Right cardiac atrium (tissue), 5 donors: ENCODE results near the gene UQCC5. TPM values are rescaled to one million over a fixed set of nuclear protein-coding genes. Genes with fewer than 3 reads are reported as not detected.

ENCODE experiments used
- ATAC-seq, 2 donors: fragments of 200-7000 bp; cut with Tn5 transposase; one replicate each; pipeline versions ENCODE4 v1.8.0 to v1.9.1; 2020; ENCODE audit warnings: moderate library complexity in 2 of 2, mild to moderate bottlenecking in 1 of 2
- DNase-seq, 3 donors: peaks; one replicate each; pipeline ENCODE4 v3.0.0-alpha.2; 2020
- H3K27ac ChIP-seq: one replicate; pipeline ENCODE4 v1.5.1; 2013; ENCODE audit warnings: mild to moderate bottlenecking, low read length, control low read depth, moderate library complexity
- H3K27me3 ChIP-seq: one replicate; pipeline ENCODE4 v1.6.1; 2013; ENCODE audit not compliant: control insufficient read depth, insufficient read depth
- H3K4me1 ChIP-seq: one replicate; pipeline ENCODE4 v1.6.1; 2013; ENCODE audit warnings: low read length; ENCODE audit not compliant: control insufficient read depth, insufficient read depth
- H3K4me3 ChIP-seq: one replicate; pipeline ENCODE4 v1.5.1; 2013; ENCODE audit warnings: low read length, control low read depth
- H3K9me3 ChIP-seq: one replicate; pipeline ENCODE4 v1.6.1; 2013; ENCODE audit warnings: low read length; ENCODE audit not compliant: control insufficient read depth
- WGBS: extraction: QIAGEN DNeasy Blood & Tissue Kit; methylation state at CpG from one replicate; pipeline ENCODE4 v1.1.7; 2013; 5-methylcytosine and 5-hydroxymethylcytosine counted together
- intact Hi-C, 4 donors: fragments of 100-400 bp; cut with DNase I; formaldehyde crosslinking; loops; one replicate each; pipeline versions ENCODE4 v1.11.0 to v1.14.0; 2022 to 2023
- polyA plus RNA-seq: library from polyadenylated mRNA; stranded (reverse); fragments of 200-250 nt; gene quantifications from one replicate; pipeline ENCODE4 v1.2.3, GENCODE V29; 2013
- total RNA-seq, 4 donors: library from RNA; stranded (reverse); fragmentation: NEBNext Ultra II Directional; extraction: Animal tissue kit (Norgen Biotek cat#: 25700); gene quantifications; one replicate each; pipeline ENCODE4 v1.2.1, GENCODE V29; 2021
- donor health status: healthy with polysubstance abuse.
- donor health status: DM: no; HTN: yes; CAD: no.
- donor health status: DM: no; HTN: no; CAD: no.
- donor health status: DM: no; HTN: yes; CAD: no; lungs with severe emphysema.
- donor health status: DM: yes; HTN: yes; CAD: no.

Gene UQCC5
- total and polyA plus RNA-seq, 5 donors: 52.4 to 97.3 (median 62.4) TPM

- Histone ChIP-seq H3K4me3 (no peak overlapping the region), H3K9me3 (no peaks in the 10 kb centered on the region), H3K27me3 (no peaks in the 10 kb centered on the region), H3K4me1 (peaks cover 27% of the 10 kb centered on the region), H3K27ac (peak overlapping the region; percentile 98)
- WGBS: 59% methylated on average over 10 of the region's 10 CpGs
- intact Hi-C loops: loop anchor here in 1 of 4 donors (5.0 kb wide), 1 partner anchor 49 kb away; no protein-coding TSS in a partner anchor
- peak; percentile 66 to 83 (median 82) for DNase-seq
- peak; percentile 31 to 43 for ATAC-seq
Measured at GRCh38 chr3:52530918-52531826, 5.2 kb upstream of the UQCC5 start.

- 80% methylated on average over 14 of the region's 14 CpGs for WGBS
- DNase-seq: peak in 2 of 3 donors; percentile 68 to 75
- Histone ChIP-seq H3K27me3 (no peaks in the 10 kb centered on the region), H3K4me3 (peak overlapping the region; percentile 81), H3K9me3 (no peaks in the 10 kb centered on the region), H3K4me1 (peaks cover 24% of the 10 kb centered on the region), H3K27ac (peak overlapping the region; percentile 98)
- no peak for ATAC-seq
- intact Hi-C loops: loop anchor here in 1 of 4 donors (5.0 kb wide), 1 partner anchor 50 kb away; no protein-coding TSS in a partner anchor
Measured at GRCh38 chr3:52531860-52532516, 4.4 kb upstream of the UQCC5 start.

- intact Hi-C loops: loop anchor here in 1 of 4 donors (5.0 kb wide), 1 partner anchor 50 kb away; no protein-coding TSS in a partner anchor
- H3K27me3 ChIP-seq: no peaks in the 10 kb centered on the region
- peak in 2 of 3 donors; percentile 70 for DNase-seq
- WGBS: 35% methylated on average over 5 of the region's 5 CpGs
- peaks cover 24% of the 10 kb centered on the region for H3K4me1 ChIP-seq
- peak overlapping the region; percentile 81 for H3K4me3 ChIP-seq
- peak overlapping the region; percentile 98 for H3K27ac ChIP-seq
- H3K9me3 ChIP-seq: no peaks in the 10 kb centered on the region
- ATAC-seq: no peak
Measured at GRCh38 chr3:52532517-52532837, 3.9 kb upstream of the UQCC5 start.

- intact Hi-C loops: loop anchor here in 1 of 4 donors (5.0 kb wide), 1 partner anchor 51 kb away; no protein-coding TSS in a partner anchor
- Histone ChIP-seq H3K9me3 (no peaks in the 10 kb centered on the region), H3K27me3 (no peaks in the 10 kb centered on the region), H3K4me1 (peaks cover 26% of the 10 kb centered on the region), H3K27ac (peak overlapping the region; percentile 98), H3K4me3 (peak overlapping the region; percentile 81)
- WGBS: 2% methylated on average over 78 of the region's 78 CpGs
- ATAC-seq: no peak
- peak; percentile 63 to 81 (median 80) for DNase-seq
Measured at GRCh38 chr3:52532838-52533622, 3.4 kb upstream of the UQCC5 start.

- Histone ChIP-seq H3K4me3 (peak within 1 kb of the TSS; percentile 81), H3K4me1 (peaks cover 27% of the 10 kb centered on the region), H3K27me3 (no peaks in the 10 kb centered on the region), H3K27ac (peak within 1 kb of the TSS; percentile 98), H3K9me3 (no peaks in the 10 kb centered on the region)
- 1% methylated on average over 91 of the region's 91 CpGs for WGBS
- peak; percentile 83 to 93 (median 92) for DNase-seq
- peak; percentile 32 to 36 for ATAC-seq
- intact Hi-C loops: loop anchor here in 1 of 4 donors (5.0 kb wide), 1 partner anchor 51 kb away; no protein-coding TSS in a partner anchor
Measured at GRCh38 chr3:52533623-52534280, 2.7 kb upstream of the UQCC5 start, which contains the start of gene NT5DC2. Gene NT5DC2 (minus strand): TSS chr3:52533857. CDS start chr3:52533737, 120 bp downstream.

- H3K27ac ChIP-seq: peak overlapping the region; percentile 61
- 52% methylated on average over 57 of the region's 57 CpGs for WGBS
- no peak for ATAC-seq
- no peaks in the 10 kb centered on the region for H3K9me3 ChIP-seq
- H3K27me3 ChIP-seq: no peaks in the 10 kb centered on the region
- intact Hi-C loops: loop anchor here in 3 of 4 donors (5.0 kb wide), 2 partner anchors 52 to 62 kb away; no protein-coding TSS in a partner anchor
- H3K4me3 ChIP-seq: peak overlapping the region; percentile 81
- peak in 2 of 3 donors; percentile 72 to 77 for DNase-seq
- peaks cover 25% of the 10 kb centered on the region for H3K4me1 ChIP-seq
Measured at GRCh38 chr3:52534281-52535183, 1.9 kb upstream of the UQCC5 start.

GRCh38 chr3:52535411-52536111, 844 bp upstream of the UQCC5 start:
- ATAC-seq (no peak), DNase-seq (peak in 2 of 3 donors; percentile 54 to 56)
- Histone ChIP-seq H3K27ac (no peak overlapping the region), H3K9me3 (no peaks in the 10 kb centered on the region), H3K4me1 (peaks cover 16% of the 10 kb centered on the region), H3K4me3 (no peak overlapping the region), H3K27me3 (no peaks in the 10 kb centered on the region)
- 93% methylated on average over 19 of the region's 19 CpGs for WGBS
- intact Hi-C loops: loop anchor here in 2 of 4 donors (5.0 kb wide), 1 partner anchor 63 kb away; no protein-coding TSS in a partner anchor

GRCh38 chr3:52536112-52536368, 365 bp upstream of the UQCC5 start:
- Histone ChIP-seq H3K9me3 (no peaks in the 10 kb centered on the region), H3K4me1 (peaks cover 16% of the 10 kb centered on the region), H3K27me3 (no peaks in the 10 kb centered on the region), H3K4me3 (no peak overlapping the region), H3K27ac (no peak overlapping the region)
- DNase-seq (no peak), ATAC-seq (no peak)
- intact Hi-C loops: loop anchor here in 2 of 4 donors (5.0 kb wide), 1 partner anchor 64 kb away; no protein-coding TSS in a partner anchor
- 11% methylated on average over 9 of the region's 9 CpGs for WGBS

- ATAC-seq: peak; percentile 2
- peaks cover 10% of the 10 kb centered on the region for H3K4me1 ChIP-seq
- 2% methylated on average over 6 of the region's 6 CpGs for WGBS
Measured at GRCh38 chr3:52537165-52537620, 788 bp downstream of the UQCC5 start.

More at GRCh38 chr3:52537165-52537620, 788 bp downstream of the UQCC5 start:
- H3K27ac ChIP-seq: peak overlapping the region; percentile 91
- no peaks in the 10 kb centered on the region for H3K9me3 ChIP-seq
- intact Hi-C loops: loop anchor here in 2 of 4 donors (5.0 kb wide), 1 partner anchor 65 kb away; no protein-coding TSS in a partner anchor
- no peaks in the 10 kb centered on the region for H3K27me3 ChIP-seq
- peak overlapping the region; percentile 65 for H3K4me3 ChIP-seq
- peak in 2 of 3 donors; percentile 41 to 51 for DNase-seq
